Esophagus muscularis mucosa (tissue), 4 donors: ENCODE results near the gene MYH10. TPM values are rescaled to one million over a fixed set of nuclear protein-coding genes. Genes with fewer than 3 reads are reported as not detected.

Source experiments
- DNase-seq: peaks from one replicate; pipeline ENCODE4 v3.0.0-alpha.2; 2017; ENCODE audit errors: extremely low spot score
- H3K27ac ChIP-seq, 4 donors: fragments of 200-600 bp; sonication (generic); replicated peaks in 1 of 4; 1 replicate in 3 of 4; 2 replicates in 1 of 4; pipeline ENCODE4 v1.5.1; 2016 to 2019; ENCODE audit warnings: mild to moderate bottlenecking in 1 of 4
- H3K27me3 ChIP-seq, 4 donors: fragments of 200-600 bp; sonication (generic); one replicate each; pipeline versions ENCODE4 v1.5.1 to v1.6.0; 2016 to 2019
- H3K36me3 ChIP-seq, 4 donors: fragments of 200-600 bp; sonication (generic); one replicate each; pipeline ENCODE4 v1.5.1; 2016 to 2019
- H3K4me1 ChIP-seq, 4 donors: fragments of 200-600 bp; sonication (generic); one replicate each; pipeline ENCODE4 v1.5.1; 2016 to 2019
- H3K4me3 ChIP-seq, 4 donors: fragments of 200-600 bp; sonication (generic); 1 replicate in 2 of 4; 2 replicates in 2 of 4; pipeline ENCODE4 v1.5.1; 2016 to 2019; ENCODE audit warnings: mild to moderate bottlenecking in 4 of 4, moderate library complexity in 1 of 4
- H3K9me3 ChIP-seq, 4 donors: fragments of 200-600 bp; sonication (generic); 1 replicate in 3 of 4; 2 replicates in 1 of 4; pipeline ENCODE4 v1.5.1; 2016 to 2019
- EP300 ChIP-seq: sonication (generic); formaldehyde crosslinking; IDR thresholded peaks from one replicate; pipeline ENCODE4 v1.6.1; 2017; ENCODE audit warnings: antibody characterized with exemption
- POLR2A ChIP-seq: fragments of 450-650 bp; IDR thresholded peaks from one replicate; pipeline ENCODE4 v1.6.1; 2017; ENCODE audit warnings: antibody characterized with exemption, moderate library complexity, mild to moderate bottlenecking, low read depth
- POLR2AphosphoS5 ChIP-seq, 2 donors: sonication (generic); formaldehyde crosslinking; IDR thresholded peaks; one replicate each; pipeline ENCODE4 v1.6.1; 2017; ENCODE audit warnings: antibody characterized with exemption in 2 of 2
- WGBS: methylation state at CpG from one replicate; pipeline ENCODE4 v1.1.5; 2018; 5-methylcytosine and 5-hydroxymethylcytosine counted together
- intact Hi-C: fragments of 100-400 bp; cut with DNase I; formaldehyde crosslinking; loops from one replicate; pipeline ENCODE4 v1.15.1; 2023
- total RNA-seq, 4 donors: library from RNA; depleted of rRNA; stranded (reverse); fragments of >200 nt; gene quantifications; one replicate each; pipeline versions ENCODE4 v1.1.0 to v1.2.1, GENCODE V29; 2016
- TF ChIP-seq, protein P1 (sequence below), 3 experiments: fragments of 200-600 bp in 2 of 3; fragments of 450-650 bp in 1 of 3; sonication (generic) in 2 of 3; IDR thresholded peaks; one replicate each; pipeline ENCODE4 v1.5.1; 2017 to 2019; ENCODE audit warnings: antibody characterized with exemption in 3 of 3, mild to moderate bottlenecking in 2 of 3, moderate library complexity in 1 of 3

MYH10 gene
- total RNA-seq, 4 donors from 2014 or later, result 18.9 to 42.0 (median 29.3) TPM

DNA sequence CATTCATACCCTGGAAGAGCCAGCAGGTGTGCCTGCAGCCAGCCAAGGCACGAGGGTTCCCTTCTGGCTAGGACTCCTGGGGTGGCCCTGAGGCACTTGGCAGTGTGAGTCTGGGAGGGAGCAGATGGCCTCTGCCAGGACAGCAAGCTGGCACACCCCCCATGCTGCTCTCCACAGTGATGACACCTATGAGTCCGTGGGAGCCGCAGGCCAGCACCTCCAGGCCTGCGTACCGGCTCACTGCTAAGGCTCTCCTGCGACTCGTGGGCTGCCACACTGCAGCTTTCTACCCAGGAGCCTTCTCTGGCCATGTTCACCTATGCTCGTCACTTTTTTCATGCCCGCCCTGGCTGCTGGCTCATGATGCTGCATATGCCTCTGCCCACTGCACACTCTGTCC, 126.7 kb downstream of the MYH10 start:
- no peak for DNase-seq
- H3K27me3 ChIP-seq, result no peaks in the 10 kb centered on the region
- intact Hi-C loops, result no loop called here

DNA sequence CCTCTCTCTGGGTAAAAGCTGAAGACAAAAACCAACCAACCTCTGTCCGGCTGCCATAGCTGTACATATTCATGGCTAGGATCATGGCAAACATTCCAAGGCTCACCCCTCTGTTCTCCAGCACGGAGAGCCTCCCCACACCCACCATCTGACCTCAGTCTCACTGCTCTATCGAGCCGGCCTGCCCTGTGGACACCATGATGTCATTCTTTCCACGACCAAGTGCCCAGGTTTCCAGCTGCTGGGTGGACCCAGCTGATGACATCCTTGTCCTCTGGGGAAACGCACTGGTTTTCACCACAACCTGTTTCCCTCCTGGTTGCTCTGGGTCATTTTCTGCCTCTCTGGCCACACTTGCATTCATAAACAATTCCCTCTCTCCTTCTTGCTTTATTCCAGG, 127.2 kb downstream of the MYH10 start:
- Histone ChIP-seq H3K27me3 (no peaks in the 10 kb centered on the region), H3K36me3 (peaks cover 6 to 62% (median 44%) of the 10 kb centered on the region in 4 donors), H3K9me3 (no peaks in the 10 kb centered on the region), H3K4me1 (peaks cover 0 to 19% (median 9%) of the 10 kb centered on the region in 4 donors), H3K27ac (peak overlapping the region in 1 of 4 donors; percentile 0), H3K4me3 (no peak overlapping the region)
- WGBS, result 47% methylated on average over 5 of the region's 6 CpGs
- TF ChIP-seq POLR2A (no peak), POLR2AphosphoS5 (IDR thresholded peaks at IDR 0.05) (no peak), EP300 (no peak)
- TF ChIP-seq, protein P1, sequence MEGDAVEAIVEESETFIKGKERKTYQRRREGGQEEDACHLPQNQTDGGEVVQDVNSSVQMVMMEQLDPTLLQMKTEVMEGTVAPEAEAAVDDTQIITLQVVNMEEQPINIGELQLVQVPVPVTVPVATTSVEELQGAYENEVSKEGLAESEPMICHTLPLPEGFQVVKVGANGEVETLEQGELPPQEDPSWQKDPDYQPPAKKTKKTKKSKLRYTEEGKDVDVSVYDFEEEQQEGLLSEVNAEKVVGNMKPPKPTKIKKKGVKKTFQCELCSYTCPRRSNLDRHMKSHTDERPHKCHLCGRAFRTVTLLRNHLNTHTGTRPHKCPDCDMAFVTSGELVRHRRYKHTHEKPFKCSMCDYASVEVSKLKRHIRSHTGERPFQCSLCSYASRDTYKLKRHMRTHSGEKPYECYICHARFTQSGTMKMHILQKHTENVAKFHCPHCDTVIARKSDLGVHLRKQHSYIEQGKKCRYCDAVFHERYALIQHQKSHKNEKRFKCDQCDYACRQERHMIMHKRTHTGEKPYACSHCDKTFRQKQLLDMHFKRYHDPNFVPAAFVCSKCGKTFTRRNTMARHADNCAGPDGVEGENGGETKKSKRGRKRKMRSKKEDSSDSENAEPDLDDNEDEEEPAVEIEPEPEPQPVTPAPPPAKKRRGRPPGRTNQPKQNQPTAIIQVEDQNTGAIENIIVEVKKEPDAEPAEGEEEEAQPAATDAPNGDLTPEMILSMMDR (IDR thresholded peaks at IDR 0.05), result no peak
- intact Hi-C loops, result no loop called here
- DNase-seq, result no peak

More for the DNA sequence above, 126.7 kb downstream of the MYH10 start:
- WGBS, result 82% methylated on average over 9 of the region's 9 CpGs
- no peak overlapping the region for H3K4me3 ChIP-seq
- TF ChIP-seq EP300 (no peak), POLR2A (no peak), POLR2AphosphoS5 (IDR thresholded peaks at IDR 0.05) (no peak)
- TF ChIP-seq, protein P1 (IDR thresholded peaks at IDR 0.05), result no peak
- no peaks in the 10 kb centered on the region for H3K9me3 ChIP-seq
- peaks cover 10 to 62% (median 44%) of the 10 kb centered on the region in 4 donors for H3K36me3 ChIP-seq
- peak overlapping the region in 1 of 4 donors; percentile 0 for H3K27ac ChIP-seq
- peaks cover 0 to 19% (median 9%) of the 10 kb centered on the region in 4 donors for H3K4me1 ChIP-seq

DNA sequence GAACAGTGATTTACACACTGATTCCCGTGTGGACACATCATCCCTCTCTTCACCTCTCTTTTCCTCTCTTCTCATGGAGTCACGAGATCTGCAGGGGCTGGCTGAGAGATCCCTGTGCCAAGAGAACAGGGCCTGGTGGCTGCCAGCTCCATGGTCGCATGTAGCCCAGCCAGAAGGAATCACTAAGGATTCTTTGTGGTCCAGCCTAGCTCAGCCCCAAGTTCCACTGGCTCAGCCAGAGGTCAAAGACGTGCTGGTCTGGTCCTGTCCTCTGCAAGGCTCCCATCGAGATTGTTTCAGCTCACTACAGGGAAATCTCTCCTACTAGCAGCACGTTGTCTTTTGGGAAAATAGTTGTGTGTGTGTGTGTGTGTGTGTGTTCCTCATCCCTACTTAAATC, 128.4 kb downstream of the MYH10 start:
- TF ChIP-seq POLR2A (no peak), POLR2AphosphoS5 (IDR thresholded peaks at IDR 0.05) (no peak), EP300 (no peak)
- TF ChIP-seq, protein P1 (IDR thresholded peaks at IDR 0.05), result no peak
- Histone ChIP-seq H3K9me3 (no peaks in the 10 kb centered on the region), H3K36me3 (peaks cover 0 to 57% (median 43%) of the 10 kb centered on the region in 4 donors), H3K27me3 (no peaks in the 10 kb centered on the region), H3K4me3 (no peak overlapping the region), H3K27ac (no peak overlapping the region), H3K4me1 (peaks cover 0 to 19% (median 9%) of the 10 kb centered on the region in 4 donors)
- DNase-seq, result no peak
- intact Hi-C loops, result no loop called here
- WGBS, result 70% methylated on average over 4 of the region's 6 CpGs

DNA sequence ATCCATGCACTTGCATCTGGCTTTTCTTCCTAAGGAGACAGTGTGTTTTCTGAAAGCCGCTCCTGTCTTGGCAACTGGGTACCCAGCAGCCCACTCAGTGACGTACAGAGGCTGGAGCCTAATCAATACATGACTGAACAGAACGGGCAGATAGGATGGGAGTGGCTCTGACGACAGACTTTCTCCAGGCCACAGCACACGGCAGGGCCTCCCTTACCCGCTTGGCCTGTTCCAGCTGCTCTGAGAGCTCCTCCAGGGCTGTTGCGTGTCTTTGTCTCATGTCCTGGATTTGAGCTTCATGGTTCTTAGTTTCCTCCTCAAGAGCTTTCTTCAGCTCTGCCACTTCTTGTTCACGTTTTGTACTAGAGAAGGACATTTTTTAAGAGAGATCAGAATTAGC, 129.9 kb downstream of the MYH10 start:
- Histone ChIP-seq H3K9me3 (no peaks in the 10 kb centered on the region), H3K27me3 (no peaks in the 10 kb centered on the region), H3K4me1 (peaks cover 0 to 8% (median 2%) of the 10 kb centered on the region in 4 donors), H3K27ac (no peak overlapping the region), H3K36me3 (peaks cover 0 to 69% (median 50%) of the 10 kb centered on the region in 4 donors), H3K4me3 (no peak overlapping the region)
- intact Hi-C loops, result no loop called here
- TF ChIP-seq POLR2A (no peak), EP300 (no peak), POLR2AphosphoS5 (IDR thresholded peaks at IDR 0.05) (no peak)
- TF ChIP-seq, protein P1 (IDR thresholded peaks at IDR 0.05), result no peak
- 82% methylated on average over 8 of the region's 8 CpGs for WGBS
- no peak for DNase-seq

DNA sequence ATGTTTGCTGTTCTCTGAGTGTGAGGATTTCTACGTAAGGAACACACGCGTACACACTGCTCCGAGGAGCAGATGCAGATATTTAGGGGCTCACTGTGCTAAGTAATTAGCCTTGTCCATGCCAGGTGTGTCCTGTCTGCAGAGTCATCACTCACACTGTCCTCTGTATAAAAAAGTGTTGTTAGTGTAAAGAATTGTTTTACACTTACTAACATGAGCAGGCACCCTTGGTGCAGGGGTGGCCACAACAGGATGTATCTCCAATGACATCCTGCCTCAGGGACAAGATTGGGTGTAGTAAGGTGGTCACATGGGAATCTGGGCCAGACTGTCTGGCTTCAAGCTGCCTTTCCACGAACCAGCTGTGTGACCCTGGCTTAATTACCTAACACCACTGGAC, 130.9 kb downstream of the MYH10 start:
- Histone ChIP-seq H3K4me1 (peaks cover 0 to 8% (median 2%) of the 10 kb centered on the region in 4 donors), H3K9me3 (no peaks in the 10 kb centered on the region), H3K36me3 (peaks cover 0 to 75% (median 54%) of the 10 kb centered on the region in 4 donors), H3K27ac (no peak overlapping the region), H3K4me3 (no peak overlapping the region), H3K27me3 (no peaks in the 10 kb centered on the region)
- WGBS, result 76% methylated on average over 5 of the region's 5 CpGs
- no peak for TF ChIP-seq POLR2A
- no peak for TF ChIP-seq EP300
- TF ChIP-seq, protein P1 (IDR thresholded peaks at IDR 0.05), result no peak
- TF ChIP-seq POLR2AphosphoS5 (IDR thresholded peaks at IDR 0.05), result no peak
- DNase-seq, result no peak
- intact Hi-C loops, result no loop called here
